ENCODE data around the gene BLNK.

Gene BLNK

GRCh38 chr10:96260014-96260413 lies 11.4 kb downstream of the BLNK start:
- FAIRE-seq, result no peak

GRCh38 chr10:96259150-96259549 lies 12.2 kb downstream of the BLNK start:
- no peak for FAIRE-seq

GRCh38 chr10:96257944-96258343 lies 13.4 kb downstream of the BLNK start:
- no peak for FAIRE-seq

GRCh38 chr10:96255549-96256333 lies 15.6 kb downstream of the BLNK start:
- FAIRE-seq, result no peak

DNA sequence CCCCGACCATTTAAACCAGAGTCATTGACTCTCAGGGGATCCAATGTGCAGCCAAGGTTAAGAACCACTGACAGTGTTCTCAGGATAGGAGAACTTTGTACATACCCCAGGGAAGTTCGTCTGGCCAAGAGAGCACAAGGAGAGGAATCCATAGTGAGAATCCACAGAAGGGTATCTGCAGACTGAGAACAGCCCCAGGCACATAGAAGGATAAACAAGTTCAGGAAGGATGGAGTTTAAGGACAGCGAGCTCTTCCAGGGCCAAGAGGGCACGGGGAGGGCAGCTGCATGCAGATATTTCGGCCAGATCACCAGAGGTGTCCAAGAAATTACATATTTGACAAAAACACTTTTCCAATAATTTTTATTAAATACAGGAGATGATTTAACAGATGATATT lies 16.4 kb downstream of the BLNK start:
- FAIRE-seq, result no peak

GRCh38 chr10:96252730-96253129 lies 18.6 kb downstream of the BLNK start:
- no peak for FAIRE-seq

- FAIRE-seq, result no peak
Observed at GRCh38 chr10:96250349-96250748, 21.0 kb downstream of the BLNK start.

DNA sequence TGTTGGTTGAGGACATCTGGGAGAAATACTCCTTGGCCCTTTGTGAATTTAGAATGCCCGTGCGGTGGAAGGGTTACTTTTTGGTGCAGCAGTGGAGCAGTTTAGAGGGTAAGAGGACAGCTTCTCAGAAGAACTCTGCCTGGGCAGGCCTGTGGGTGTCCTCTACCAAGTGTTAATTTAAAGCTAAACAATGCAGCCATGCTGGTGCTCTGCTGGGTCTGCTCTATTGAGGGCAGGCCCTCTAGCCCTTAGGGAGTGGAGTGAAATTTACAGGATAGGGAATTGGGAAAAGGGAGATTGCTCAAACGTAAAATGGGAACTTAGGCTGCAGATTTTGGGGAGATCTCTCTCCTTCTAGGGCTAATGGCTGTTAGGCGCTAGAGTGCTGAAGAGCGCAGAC lies 22.1 kb downstream of the BLNK start:
- no peak for FAIRE-seq

GRCh38 chr10:96244354-96244753 lies 27.0 kb downstream of the BLNK start:
- FAIRE-seq, result no peak

DNA sequence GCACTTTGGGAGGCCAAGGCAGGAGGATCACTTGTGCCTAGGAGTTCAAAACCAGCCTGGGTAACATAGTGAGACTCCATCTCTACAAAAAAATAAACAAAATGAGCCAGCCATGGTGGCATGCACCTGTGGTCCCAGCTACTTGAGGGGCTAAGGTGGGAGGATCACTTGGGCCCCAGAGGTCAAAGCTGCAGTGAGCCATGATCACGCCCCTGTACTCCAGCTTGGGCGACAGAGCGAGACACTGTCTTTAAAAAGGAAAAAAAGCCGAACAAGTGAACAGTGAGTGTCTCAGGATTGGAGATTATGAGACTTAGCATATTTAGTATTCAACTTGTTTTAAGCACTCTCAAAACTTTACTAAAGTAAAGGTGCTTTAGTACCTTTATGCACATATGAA lies 28.1 kb downstream of the BLNK start:
- FAIRE-seq, result no peak

- no peak for FAIRE-seq
Observed at GRCh38 chr10:96242822-96243221, 28.5 kb downstream of the BLNK start.

DNA sequence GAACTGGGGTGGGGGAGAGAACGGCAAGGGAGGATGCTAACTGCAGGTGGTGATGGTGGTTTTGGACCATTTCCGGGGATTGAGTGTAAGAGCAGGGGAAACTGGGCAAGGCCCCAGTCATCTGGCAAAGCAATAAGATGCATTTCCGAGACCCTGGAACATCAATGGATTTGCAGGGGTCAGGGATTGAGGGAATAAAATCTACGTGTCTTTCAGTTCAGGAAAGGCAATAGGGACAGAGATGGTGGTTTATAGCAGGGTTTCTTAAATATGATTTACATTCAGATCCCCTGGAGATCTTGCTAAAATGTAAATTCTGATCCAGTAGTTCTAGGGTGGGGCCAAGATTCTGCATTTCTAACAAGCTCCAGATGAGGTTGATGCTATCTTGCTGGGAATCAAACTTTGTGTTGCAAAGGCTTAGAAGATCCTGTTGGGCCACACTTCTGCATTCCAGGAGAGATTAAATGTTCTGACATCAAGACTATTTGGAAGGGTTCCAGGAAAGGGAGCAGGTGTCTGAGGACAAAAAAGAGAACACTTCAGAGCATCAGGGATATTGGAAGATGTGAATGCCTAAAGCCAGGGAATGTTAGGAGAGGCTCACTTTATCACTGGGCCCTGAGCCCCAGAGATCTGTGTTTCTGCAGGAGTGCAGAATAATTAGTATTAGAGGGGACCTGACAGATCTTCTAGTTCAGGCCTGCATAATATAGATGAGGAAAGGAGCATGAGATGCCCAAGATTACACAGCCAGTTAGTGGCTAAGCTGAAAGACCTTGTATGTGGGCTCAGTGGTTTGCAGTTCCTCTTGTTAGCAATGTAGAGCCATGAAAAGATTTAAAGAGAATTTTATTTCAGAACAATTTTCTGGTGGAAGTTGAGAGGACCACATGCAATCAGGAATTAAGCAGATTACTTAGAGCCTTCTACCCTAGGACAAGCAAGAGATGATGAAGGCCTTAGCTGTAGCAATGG lies 32.4 kb downstream of the BLNK start:
- no peak for FAIRE-seq

- FAIRE-seq, result no peak
Observed at GRCh38 chr10:96236876-96237275, 34.5 kb downstream of the BLNK start.

DNA sequence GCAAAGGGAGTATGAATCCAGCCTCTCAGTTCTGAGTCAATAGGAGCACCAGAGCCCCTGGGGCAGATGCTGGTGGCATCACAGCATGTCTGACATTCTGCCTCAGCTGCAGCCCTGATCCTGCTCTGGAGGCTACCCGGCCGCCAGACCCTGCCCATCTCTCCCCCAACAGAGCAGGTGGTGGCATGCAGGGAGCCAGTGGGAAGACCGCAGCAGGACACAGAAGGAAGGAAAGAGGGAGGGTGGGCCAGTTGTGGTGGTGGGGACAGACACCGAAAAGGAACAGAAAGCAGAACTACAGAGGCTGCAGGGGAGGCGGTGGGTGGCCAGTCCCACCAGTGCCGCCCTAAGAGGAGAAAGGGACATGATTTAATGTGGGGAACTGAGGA lies 35.3 kb downstream of the BLNK start:
- FAIRE-seq, result no peak

DNA sequence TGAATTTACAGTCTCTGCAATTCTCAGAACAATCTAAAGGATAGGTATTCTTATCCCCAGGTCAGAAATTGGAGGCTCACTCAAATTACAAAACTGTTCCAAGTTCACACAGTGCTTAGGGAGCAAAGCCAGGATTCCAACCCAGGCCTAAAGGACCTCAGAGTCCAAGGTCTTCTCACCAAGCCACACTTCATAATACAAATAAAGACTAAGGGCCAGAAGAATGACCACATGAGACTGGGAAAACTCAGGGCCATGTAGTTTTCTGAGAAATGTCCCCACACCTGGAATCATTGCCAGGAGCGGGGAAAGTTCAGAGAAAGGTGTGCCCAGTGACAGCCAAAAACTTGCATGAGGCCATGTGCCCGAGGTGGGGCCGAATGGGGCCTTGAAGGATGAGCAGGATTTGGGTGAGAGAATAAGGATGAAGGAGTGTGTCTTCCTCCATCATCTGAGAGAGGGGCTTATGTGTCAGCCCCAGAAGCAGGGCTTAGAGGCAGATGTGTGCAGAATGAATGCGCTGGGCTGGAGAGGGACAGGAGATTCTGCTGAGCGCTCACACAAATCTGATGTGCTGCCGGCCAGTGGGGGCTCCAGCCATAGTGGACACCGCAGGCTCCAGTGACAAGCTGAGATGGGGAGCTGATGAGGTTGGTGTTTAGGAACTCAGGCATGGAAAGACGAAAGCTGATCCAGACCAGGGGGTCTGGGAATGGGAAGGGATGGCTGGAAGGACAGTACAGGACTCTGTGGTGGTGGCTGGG lies 35.9 kb downstream of the BLNK start:
- no peak for FAIRE-seq

DNA sequence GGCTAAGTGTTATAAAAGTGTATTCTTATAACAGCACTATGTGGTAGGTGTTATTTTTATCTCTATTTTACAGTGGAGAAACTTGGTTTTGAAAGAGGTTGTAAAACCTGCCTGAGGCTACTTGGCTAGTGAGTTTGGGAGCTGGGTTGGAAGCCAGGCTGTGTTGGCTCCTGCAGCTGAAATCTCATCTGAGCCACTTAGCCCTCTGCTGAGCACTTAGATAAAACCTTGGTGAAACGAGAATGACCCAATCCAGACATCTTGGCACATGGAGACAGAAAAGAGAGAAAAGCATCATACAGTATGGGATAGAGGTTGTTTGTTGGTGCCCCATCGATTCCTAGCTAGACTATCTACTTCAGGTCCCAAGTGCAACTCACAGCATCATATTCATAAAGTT lies 37.4 kb downstream of the BLNK start:
- FAIRE-seq, result no peak

DNA sequence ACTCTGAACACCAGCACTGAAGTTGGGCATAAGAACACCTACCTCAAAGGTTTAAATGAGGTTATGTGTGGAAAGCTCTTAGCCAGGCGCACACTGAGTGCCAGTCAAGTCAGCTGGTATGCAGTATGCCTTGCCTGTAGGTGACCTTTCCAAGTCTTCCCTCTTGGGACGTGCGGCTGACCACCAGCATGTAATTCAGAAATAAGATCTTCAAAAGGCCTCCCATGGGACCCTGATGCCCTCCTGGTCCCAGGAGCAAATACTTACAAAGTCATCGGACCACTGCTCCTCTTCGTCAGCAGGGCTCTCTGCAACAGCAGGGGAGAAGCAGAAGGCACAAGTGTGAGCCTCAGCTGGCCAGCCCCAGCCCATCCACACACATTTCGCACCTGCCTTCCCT lies 40.8 kb downstream of the BLNK start:
- FAIRE-seq, result no peak

- FAIRE-seq, result no peak
Observed at GRCh38 chr10:96229568-96230030, 41.8 kb downstream of the BLNK start.

DNA sequence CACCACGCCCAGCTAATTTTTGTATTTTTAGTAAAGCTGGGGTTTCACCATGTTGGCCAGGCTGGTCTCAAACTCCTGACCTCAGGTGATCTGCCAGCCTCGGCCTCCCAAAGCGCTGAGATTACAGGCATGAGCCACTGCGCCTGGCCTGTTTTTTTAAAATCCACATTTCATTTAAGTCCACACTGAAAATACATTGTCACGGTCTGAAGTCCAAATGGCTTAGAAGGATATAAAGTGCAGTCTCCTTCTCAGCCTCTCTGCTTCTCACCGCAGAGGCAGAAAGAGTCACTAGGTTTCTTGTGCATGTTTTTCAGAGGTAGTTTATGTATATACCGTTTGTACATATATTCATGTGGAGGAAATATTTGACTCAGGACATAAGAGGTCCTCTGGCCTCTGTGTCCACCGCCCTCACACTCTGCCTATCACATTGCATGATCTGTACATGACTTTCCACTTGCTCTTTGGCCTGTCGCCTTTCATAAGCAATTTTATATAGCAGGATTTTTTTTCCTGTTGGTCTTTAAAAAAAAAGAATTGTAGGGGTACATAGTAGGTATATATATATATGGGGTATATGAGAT lies 42.9 kb downstream of the BLNK start:
- no peak for FAIRE-seq

GRCh38 chr10:96227206-96227605 lies 44.2 kb downstream of the BLNK start:
- no peak for FAIRE-seq

DNA sequence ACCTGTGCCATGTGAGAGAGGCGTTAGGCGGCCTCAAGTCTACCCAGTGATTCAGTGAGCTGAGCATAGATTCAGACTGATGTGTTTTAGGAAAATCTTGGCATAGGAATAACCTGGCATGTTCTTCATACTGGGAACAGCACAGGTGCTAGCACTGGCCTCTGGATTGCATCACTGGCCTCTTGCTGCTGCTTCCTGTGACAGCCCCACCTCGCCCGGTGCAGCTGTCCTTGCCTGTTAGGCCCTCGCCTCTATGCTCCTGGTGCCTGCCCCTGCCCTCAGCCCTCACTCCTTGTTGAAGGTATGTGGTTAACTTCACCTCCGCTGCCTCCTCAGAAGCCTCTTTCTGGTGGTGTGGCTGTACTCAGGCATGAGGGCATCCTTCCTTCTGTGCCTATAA lies 46.2 kb downstream of the BLNK start:
- no peak for FAIRE-seq

GRCh38 chr10:96222908-96223307 lies 48.5 kb downstream of the BLNK start:
- no peak for FAIRE-seq

- no peak for FAIRE-seq
Observed at GRCh38 chr10:96222441-96222840, 48.9 kb downstream of the BLNK start.
